K562 (cell line): ENCODE measurements around the gene ACTL10. TPM values are rescaled to one million over a fixed set of nuclear protein-coding genes. Genes with fewer than 3 reads are reported as not detected.
A peak's percentile ranks its signal among the peaks of the same experiment; 100 is the strongest.

Experiments
- ATF7 ChIP-seq: fragments of 450-650 bp; IDR thresholded peaks from 2 replicates; pipeline ENCODE4 v1.7.1; 2014; ENCODE audit warnings: mild to moderate bottlenecking, moderate library complexity
- CBX3 ChIP-seq, 2 experiments: IDR thresholded peaks; 1 replicate in 1 of 2; 2 replicates in 1 of 2; pipeline ENCODE4 v1.6.1; 2012; ENCODE audit warnings: inconsistent platforms in 2 of 2, low read length in 2 of 2, borderline replicate concordance in 1 of 2, control low read depth in 1 of 2
- CTBP1 ChIP-seq: fragments of 450-650 bp; IDR thresholded peaks from 2 replicates; pipeline ENCODE4 v1.6.1; 2016; ENCODE audit warnings: borderline replicate concordance
- CTCFL ChIP-seq: IDR thresholded peaks from 2 replicates; pipeline ENCODE4 v1.6.1; 2011; ENCODE audit warnings: borderline replicate concordance, low read depth, mild to moderate bottlenecking, moderate library complexity, low read length; ENCODE audit not compliant: insufficient read depth, poor library complexity, severe bottlenecking
- E2F3 ChIP-seq: fragments of 250-450 bp; sonication (Bioruptor Pico); IDR thresholded peaks from 2 replicates; pipeline ENCODE4 v1.4.0; 2020; ENCODE audit warnings: mild to moderate bottlenecking
- FOXK2 ChIP-seq, 2 experiments: fragments of 450-650 bp; IDR thresholded peaks in 1 of 2; conservative IDR thresholded peaks in 1 of 2; 2 replicates each; pipeline ENCODE4 v1.6.1; 2016; ENCODE audit warnings: low read depth in 2 of 2, mild to moderate bottlenecking in 1 of 2
- GABPB1 ChIP-seq: sonication (generic); formaldehyde crosslinking; IDR thresholded peaks from 2 replicates; pipeline ENCODE4 v1.8.0; 2022; ENCODE audit warnings: mild to moderate bottlenecking, missing genetic modification reagents
- GMEB1 ChIP-seq: fragments of 250-450 bp; sonication (Bioruptor Pico); IDR thresholded peaks from 2 replicates; pipeline ENCODE4 v1.4.0; 2020; ENCODE audit warnings: mild to moderate bottlenecking
- HMGN3 ChIP-seq: IDR thresholded peaks from 2 replicates; pipeline ENCODE4 v1.6.1; 2011; ENCODE audit warnings: borderline replicate concordance, low read depth, mild to moderate bottlenecking, mixed read lengths, low read length; ENCODE audit not compliant: insufficient read length; ENCODE audit errors: extremely low read depth
- KDM1A ChIP-seq, 2 experiments: fragments of 450-650 bp; IDR thresholded peaks; 2 replicates each; pipeline ENCODE4 v1.6.1; 2016; ENCODE audit warnings: mild to moderate bottlenecking in 2 of 2
- L3MBTL2 ChIP-seq: fragments of 450-650 bp; IDR thresholded peaks from 2 replicates; pipeline ENCODE4 v1.6.1; 2016; ENCODE audit warnings: mild to moderate bottlenecking, moderate library complexity
- MTA1 ChIP-seq: fragments of 450-650 bp; IDR thresholded peaks from 2 replicates; pipeline ENCODE4 v1.6.1; 2017; ENCODE audit warnings: borderline replicate concordance
- OTX1 ChIP-seq: fragments of 450-650 bp; formaldehyde crosslinking; IDR thresholded peaks from 2 replicates; pipeline ENCODE4 v1.4.0; 2022; ENCODE audit warnings: mild to moderate bottlenecking
- SMAD1 ChIP-seq: fragments of 150-350 bp; IDR thresholded peaks from 2 replicates; pipeline ENCODE4 v1.6.1; 2014; ENCODE audit warnings: low read length, low read depth; ENCODE audit not compliant: partially characterized antibody
- TBP ChIP-seq: optimal IDR thresholded peaks from 2 replicates; pipeline ENCODE3; 2011; ENCODE audit warnings: low read depth, low read length, improper control_type of control experiment
- ZNF232 ChIP-seq: sonication (generic); formaldehyde crosslinking; IDR thresholded peaks from 2 replicates; pipeline ENCODE4 v1.8.0; 2022; ENCODE audit warnings: mild to moderate bottlenecking, missing genetic modification reagents
- ZNF639 ChIP-seq, 2 experiments: fragments of 200-800 bp in 1 of 2; sonication (Bioruptor generic) in 1 of 2; sonication (generic) in 1 of 2; formaldehyde crosslinking in 1 of 2; IDR thresholded peaks in 1 of 2; conservative IDR thresholded peaks in 1 of 2; 2 replicates each; pipeline versions ENCODE4 v1.5.0 to v1.6.1; 2016 to 2020; ENCODE audit warnings: missing compliant biosample characterization in 1 of 2, missing genetic modification characterization in 1 of 2, missing genetic modification reagents in 1 of 2
- polyA plus RNA-seq, 8 experiments: library from polyadenylated mRNA; depleted of rRNA in 4 of 8; stranded (reverse) in 5 of 8; unstranded in 3 of 8; fragments of >200 nt; fragmentation: Nextera tagmentation in 2 of 8; fragmentation: Illumina TruSeq in 1 of 8; extraction: Ambion mirVana in 2 of 8; extraction: Trizol in 1 of 8; gene quantifications; 2 replicates each; pipeline versions ENCODE4 v1.2.1 to v1.2.3, GENCODE V29; 2011 to 2014; ENCODE audit warnings: inconsistent platforms in 1 of 8, missing spikeins in 1 of 8
- total RNA-seq, 7 experiments: library from RNA; depleted of rRNA in 6 of 7; stranded (reverse); fragments of >200 nt in 6 of 7; fragmentation: Illumina TruSeq in 2 of 7; extraction: Trizol in 2 of 7; gene quantifications; 2 replicates each; pipeline versions ENCODE4 v1.2.1 to v1.2.3, GENCODE V29; 2011 to 2021; ENCODE audit warnings: low replicate concordance in 1 of 7
- TF ChIP-seq, protein P1 (sequence below): fragments of 250-450 bp; sonication (Bioruptor Pico); IDR thresholded peaks from 2 replicates; pipeline ENCODE4 v1.8.0; 2022; ENCODE audit warnings: inconsistent platforms
- TF ChIP-seq, protein P2 (sequence below): sonication (generic); formaldehyde crosslinking; IDR thresholded peaks from 2 replicates; pipeline ENCODE4 v1.5.0; 2020; ENCODE audit warnings: missing genetic modification reagents

ACTL10 gene
- total and polyA plus RNA-seq, 9 of the 15 experiments (the other 6 are each of a cell fraction or from before 2014, with no cell fraction given): 0.07 to 0.14 TPM; not detected in 7

- TF ChIP-seq GMEB1 (CRISPR knock-in tag) (no peak), CBX3 (IDR thresholded peaks at IDR 0.05; ENCODE audit: borderline replicate concordance in 1 of 2, low read length in 2 of 2) (no peak), OTX1 (CRISPR knock-in tag) (no peak), TBP (peak; percentile 68), L3MBTL2 (peak; percentile 92), SMAD1 (peak; percentile 28), ZNF232 (CRISPR knock-in tag) (no peak), GABPB1 (0 out of 2 replicates have a peak, but pooled peaks have one; percentile 43), MTA1 (no peak), ZNF639 (CRISPR knock-in tag; conservative IDR thresholded peaks at IDR 0.05 in 1 of 2, IDR thresholded peaks at IDR 0.05 in 1 of 2) (peak in 1 of 2 experiments; percentile 60; a peak in 1 of 4 replicates), E2F3 (CRISPR knock-in tag) (peak; percentile 95), FOXK2 (conservative IDR thresholded peaks at IDR 0.05 in 1 of 2, IDR thresholded peaks at IDR 0.05 in 1 of 2; ENCODE audit: low read depth in 2 of 2) (no peak), CTBP1 (peak; percentile 94), CTCFL (peak; percentile 98), KDM1A (IDR thresholded peaks at IDR 0.05) (no peak), ATF7 (peak; percentile 51; the same call in 1 of the 2 replicates), HMGN3 (peak; percentile 52)
- TF ChIP-seq, protein P1, sequence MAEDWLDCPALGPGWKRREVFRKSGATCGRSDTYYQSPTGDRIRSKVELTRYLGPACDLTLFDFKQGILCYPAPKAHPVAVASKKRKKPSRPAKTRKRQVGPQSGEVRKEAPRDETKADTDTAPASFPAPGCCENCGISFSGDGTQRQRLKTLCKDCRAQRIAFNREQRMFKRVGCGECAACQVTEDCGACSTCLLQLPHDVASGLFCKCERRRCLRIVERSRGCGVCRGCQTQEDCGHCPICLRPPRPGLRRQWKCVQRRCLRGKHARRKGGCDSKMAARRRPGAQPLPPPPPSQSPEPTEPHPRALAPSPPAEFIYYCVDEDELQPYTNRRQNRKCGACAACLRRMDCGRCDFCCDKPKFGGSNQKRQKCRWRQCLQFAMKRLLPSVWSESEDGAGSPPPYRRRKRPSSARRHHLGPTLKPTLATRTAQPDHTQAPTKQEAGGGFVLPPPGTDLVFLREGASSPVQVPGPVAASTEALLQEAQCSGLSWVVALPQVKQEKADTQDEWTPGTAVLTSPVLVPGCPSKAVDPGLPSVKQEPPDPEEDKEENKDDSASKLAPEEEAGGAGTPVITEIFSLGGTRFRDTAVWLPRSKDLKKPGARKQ (CRISPR knock-in tag): no peak
- TF ChIP-seq, protein P2, sequence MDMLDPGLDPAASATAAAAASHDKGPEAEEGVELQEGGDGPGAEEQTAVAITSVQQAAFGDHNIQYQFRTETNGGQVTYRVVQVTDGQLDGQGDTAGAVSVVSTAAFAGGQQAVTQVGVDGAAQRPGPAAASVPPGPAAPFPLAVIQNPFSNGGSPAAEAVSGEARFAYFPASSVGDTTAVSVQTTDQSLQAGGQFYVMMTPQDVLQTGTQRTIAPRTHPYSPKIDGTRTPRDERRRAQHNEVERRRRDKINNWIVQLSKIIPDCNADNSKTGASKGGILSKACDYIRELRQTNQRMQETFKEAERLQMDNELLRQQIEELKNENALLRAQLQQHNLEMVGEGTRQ (CRISPR knock-in tag): peak; percentile 78
Observed at GRCh38 chr20:33686100-33686983, 19.6 kb downstream of the ACTL10 start, which contains the start of gene E2F1 (continued).
